Tongue (tissue), 2 donors: Measurements from ENCODE around the gene ZNF18. TPM values are rescaled to one million over a fixed set of nuclear protein-coding genes. Genes with fewer than 3 reads are reported as not detected.

Source experiments
- DNase-seq: peaks from one replicate; pipeline ENCODE4 v3.0.0-alpha.2; 2015
- total RNA-seq: library from RNA; depleted of rRNA; stranded (reverse); fragments of >200 nt; gene quantifications from one replicate; pipeline ENCODE4 v1.2.3, GENCODE V29; 2014

The ZNF18 gene
- total RNA-seq = 13.0 TPM

- peak; percentile 98 for DNase-seq
Measured at GRCh38 chr17:11997147-11997971, at the start of gene ZNF18. Gene ZNF18, minus strand, starts transcription at chr17:11997475. Its CDS starts 4,646 bp downstream, at chr17:11992829.

- DNase-seq = no peak
Measured at GRCh38 chr17:12046786-12047185, 49.5 kb upstream of the ZNF18 start.

- no peak for DNase-seq
Measured at GRCh38 chr17:12043702-12044101, 46.4 kb upstream of the ZNF18 start.

- no peak for DNase-seq
Measured at GRCh38 chr17:12041312-12041711, 44.0 kb upstream of the ZNF18 start.

GRCh38 chr17:12040478-12040877, 43.2 kb upstream of the ZNF18 start:
- DNase-seq = no peak

GRCh38 chr17:12037970-12038369, 40.7 kb upstream of the ZNF18 start:
- no peak for DNase-seq

GRCh38 chr17:12035673-12036072, 38.4 kb upstream of the ZNF18 start:
- DNase-seq = no peak

- no peak for DNase-seq
Measured at GRCh38 chr17:12034538-12034937, 37.3 kb upstream of the ZNF18 start.

GRCh38 chr17:12028611-12029010, 31.3 kb upstream of the ZNF18 start:
- DNase-seq = no peak

GRCh38 chr17:12027658-12028057, 30.4 kb upstream of the ZNF18 start:
- DNase-seq = no peak

GRCh38 chr17:12024327-12024726, 27.1 kb upstream of the ZNF18 start:
- no peak for DNase-seq

GRCh38 chr17:12022310-12022709, 25.0 kb upstream of the ZNF18 start:
- no peak for DNase-seq

GRCh38 chr17:12021623-12022140, 24.4 kb upstream of the ZNF18 start:
- no peak for DNase-seq

GRCh38 chr17:12020642-12021622, 23.7 kb upstream of the ZNF18 start, which contains the start of gene MAP2K4:
Gene MAP2K4, plus strand, starts transcription at chr17:12020877. Its CDS starts 10 bp downstream, at chr17:12020887.
- peak; percentile 96 for DNase-seq

GRCh38 chr17:12007466-12007865, 10.2 kb upstream of the ZNF18 start:
- DNase-seq = no peak

GRCh38 chr17:11999696-12000095, 2.4 kb upstream of the ZNF18 start:
- no peak for DNase-seq

GRCh38 chr17:11997972-11998233, 628 bp upstream of the ZNF18 start:
- no peak for DNase-seq

GRCh38 chr17:11996722-11997146, 541 bp downstream of the ZNF18 start:
- peak; percentile 69 for DNase-seq

- DNase-seq = no peak
Measured at GRCh38 chr17:11991461-11991860, 5.8 kb downstream of the ZNF18 start.

- no peak for DNase-seq
Measured at GRCh38 chr17:11990363-11990983, 6.8 kb downstream of the ZNF18 start.

- peak; percentile 69 for DNase-seq
Measured at GRCh38 chr17:11986942-11987329, 10.3 kb downstream of the ZNF18 start.

- DNase-seq = peak; percentile 4
Measured at GRCh38 chr17:11986179-11986941, 10.9 kb downstream of the ZNF18 start.
